ENCODE data around the gene POPDC2.
"Not testable (repeated sequence)": the region's sequence is repeated elsewhere in the genome, so short reads cannot be mapped to it uniquely, and the experiment has no call there.

The POPDC2 gene

DNA sequence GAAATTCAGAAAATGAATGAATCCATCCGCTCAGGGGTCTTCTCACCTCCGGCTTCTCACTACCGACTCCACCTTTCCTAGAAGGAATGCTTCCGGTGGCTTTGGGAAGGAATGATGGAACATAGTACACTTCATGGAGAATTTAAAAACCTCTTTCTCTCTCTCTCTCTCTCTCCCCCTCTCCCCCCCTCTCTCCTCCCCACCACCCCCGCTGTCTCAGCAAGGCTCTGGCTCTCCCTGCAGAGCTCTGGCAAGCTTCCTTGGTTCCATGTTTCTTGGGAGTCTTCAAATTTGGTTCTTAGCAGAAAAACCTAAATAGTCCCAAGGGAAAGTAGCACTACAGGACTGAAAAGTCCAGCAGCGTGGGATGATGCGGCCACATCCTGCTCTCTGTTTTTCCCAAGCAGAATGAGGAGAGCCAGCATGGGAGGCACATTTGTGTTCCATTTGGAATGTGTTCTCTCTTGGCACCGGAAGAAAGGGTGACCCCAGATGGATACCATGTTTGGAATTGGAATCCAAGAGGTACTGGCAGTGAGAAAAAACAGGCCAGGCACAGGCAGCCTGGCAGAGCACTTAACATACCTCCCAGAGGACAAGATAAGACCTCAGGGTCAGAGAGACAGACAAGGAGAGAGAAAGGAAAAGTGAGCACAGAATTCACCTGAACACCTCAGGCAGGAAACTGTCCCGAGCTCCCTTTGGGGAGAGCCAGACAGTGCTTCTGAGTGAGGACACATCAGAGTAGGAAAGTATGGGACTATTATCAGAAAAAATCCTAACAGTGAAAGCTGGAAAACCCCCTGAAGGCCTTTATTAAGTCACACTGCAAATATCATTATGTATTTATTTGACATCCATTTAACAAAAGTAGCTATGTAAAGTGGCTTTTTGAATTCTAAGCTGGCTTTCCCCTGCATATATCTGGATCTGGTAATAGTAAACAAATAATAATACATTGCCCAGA lies at the start of gene POPDC2:
POPDC2 (minus strand) TSS at position 116 of the 967 bp plus-strand sequence. CDS start 166 bp downstream, outside the sequence.
- no peak for DNase-seq (ENCODE audit: low read depth in 2 of 2)

DNA sequence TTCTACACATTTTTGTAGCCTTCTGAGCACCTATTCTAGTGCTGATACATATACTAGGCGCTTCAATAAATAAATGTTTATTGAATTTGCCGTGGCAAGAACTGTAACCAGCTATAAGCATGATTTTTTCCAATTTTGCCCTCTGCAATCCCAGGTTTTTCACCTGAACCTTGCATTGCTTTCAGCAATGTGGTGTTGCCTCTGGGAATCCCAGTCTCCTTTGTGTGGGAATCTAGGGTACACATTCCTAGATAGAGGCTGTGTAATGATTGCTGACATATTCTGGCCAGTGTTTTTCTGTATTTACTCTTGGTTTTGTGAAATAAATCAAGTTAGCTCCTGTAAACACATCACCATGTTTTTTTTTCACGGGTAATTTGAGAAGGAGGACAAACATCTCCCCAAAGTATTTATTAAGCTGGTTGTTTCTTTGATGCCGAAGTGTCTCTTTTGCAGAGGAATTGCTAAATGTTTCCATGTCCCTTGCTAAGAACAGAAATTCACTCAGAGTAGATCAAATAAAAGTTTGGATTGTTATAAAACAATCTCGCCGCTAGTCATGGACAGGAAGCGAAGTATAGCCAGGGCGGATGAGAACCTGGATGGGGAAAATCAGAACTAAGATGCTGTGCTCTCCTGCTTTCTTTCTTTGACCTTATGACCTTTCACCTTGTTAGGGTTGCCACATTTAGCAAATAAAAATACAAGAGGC lies 43.6 kb upstream of the POPDC2 start:
- DNase-seq (ENCODE audit: low read depth in 2 of 2), result no peak

DNA sequence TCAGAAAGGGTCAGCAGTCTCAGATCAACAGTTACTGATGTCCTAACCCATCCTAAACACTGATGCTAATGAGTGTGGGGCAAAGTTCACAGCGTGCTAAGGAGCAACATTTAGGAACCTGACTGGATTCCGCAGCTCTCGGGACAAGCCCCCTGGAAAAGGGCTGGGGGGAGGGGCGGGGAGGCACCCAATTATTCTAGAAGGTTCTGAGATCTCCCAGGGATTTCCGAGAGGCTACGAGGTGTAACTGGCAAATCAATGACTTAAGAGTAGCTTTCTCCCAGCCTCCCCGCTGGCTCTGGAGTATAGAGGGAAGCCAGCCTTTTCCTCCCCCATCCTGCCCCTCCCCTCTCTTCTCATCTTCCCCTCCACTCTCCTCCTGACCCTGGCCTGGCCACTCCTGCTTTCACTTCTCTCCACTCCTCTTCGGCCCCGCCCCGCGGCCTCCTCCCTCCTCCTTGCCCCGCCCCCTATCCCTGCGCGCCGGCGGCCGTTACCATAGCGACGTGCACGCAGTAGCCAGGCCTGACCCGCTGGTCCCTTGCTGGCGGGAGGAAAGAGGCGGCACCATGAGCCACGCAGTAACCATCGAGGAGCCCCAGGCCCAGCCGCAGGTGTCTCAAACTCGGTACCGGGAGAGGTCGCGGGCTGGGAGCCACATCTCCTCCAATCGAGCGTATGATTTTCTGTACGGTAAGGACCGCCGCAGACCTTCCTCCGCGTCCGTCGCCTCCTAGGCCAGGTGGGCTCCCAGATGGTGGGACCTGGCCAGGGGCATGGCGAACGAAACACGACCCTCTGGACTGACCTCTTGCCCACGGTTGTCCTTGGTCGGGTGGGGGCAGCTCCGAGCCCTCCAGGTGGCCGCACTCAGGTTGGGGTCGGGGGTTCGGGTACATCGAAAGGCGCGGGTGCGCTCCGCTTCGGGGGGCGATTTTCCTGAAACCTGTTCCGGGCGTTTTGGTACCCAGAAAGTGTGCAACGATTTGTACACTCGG lies 42.4 kb upstream of the POPDC2 start, which contains the start of gene CFAP91:
CFAP91 (plus strand) TSS at position 493 of the 998 bp plus-strand sequence; CDS start at position 570, 77 bp downstream.
- peak; percentile 77 to 78 for DNase-seq (ENCODE audit: low read depth in 2 of 2)

DNA sequence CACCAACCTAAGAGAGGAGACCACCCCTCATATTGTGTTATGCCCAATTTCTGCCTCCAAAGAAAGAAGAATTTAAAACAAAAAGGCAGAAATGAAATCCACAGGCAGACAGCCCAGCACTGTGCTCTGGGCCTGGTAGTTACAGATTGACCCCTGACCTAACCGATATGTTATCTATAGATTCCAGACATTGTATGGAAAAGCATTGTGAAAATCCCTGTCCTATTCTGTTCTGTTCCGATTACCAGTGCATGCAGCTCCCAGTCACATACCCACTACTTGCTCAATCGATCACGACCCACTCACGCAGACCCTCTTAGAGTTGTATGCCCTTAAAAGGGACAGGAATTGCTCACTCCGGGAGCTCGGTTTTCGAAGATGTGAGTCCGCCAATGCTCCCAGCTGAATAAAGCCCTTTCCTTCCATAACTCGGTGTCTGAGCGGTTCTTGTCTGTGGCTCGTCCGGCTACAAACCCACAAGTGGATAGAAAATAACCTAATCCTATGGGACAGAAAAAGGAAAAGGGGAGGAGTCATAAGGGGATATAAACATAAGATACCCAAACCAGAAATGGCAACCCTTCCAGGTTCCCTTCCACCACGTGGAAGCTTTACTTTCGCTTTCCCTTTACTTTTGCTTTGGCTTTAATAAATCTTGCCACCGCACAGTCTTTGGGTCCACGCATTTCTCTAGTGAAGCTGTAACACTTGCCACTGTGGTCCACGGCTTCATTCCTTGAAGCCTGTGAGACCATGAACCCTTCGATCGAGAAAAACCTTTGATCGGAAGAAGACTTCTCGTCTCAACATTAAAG lies 40.7 kb upstream of the POPDC2 start:
- DNase-seq (ENCODE audit: low read depth in 2 of 2), result no peak

DNA sequence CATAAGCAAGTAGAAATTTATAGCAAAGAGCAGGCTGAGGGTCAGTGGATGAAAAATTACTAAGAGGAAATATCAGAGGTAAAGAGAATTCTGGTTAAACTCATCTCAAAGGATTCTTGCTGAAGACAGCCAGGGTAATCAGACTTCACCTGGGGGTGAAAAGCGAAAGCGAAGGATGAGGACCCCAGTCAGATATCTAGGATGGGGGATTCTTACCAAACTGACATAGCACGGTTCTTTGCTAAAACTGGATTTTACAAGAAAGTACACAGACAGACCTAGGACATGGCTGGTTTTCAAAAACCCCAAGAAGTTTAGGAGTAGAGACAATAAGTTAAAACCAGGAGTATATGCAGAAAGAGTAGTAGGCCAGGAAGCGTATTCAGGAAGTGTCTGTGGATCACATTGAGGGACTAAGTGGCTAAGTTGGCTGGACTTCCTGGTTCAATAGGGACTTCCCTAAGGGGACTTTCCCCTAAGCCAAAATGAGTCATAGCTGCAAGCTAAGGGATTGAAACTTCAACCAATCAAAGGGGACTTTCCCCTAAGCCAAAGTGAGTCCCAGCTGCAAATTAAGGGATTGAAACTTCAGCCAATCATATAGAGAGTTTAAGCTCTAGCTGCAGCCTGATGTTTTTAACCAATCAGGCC lies 40.0 kb upstream of the POPDC2 start:
- DNase-seq (ENCODE audit: low read depth in 2 of 2), result no peak

GRCh38 chr3:119697394-119697793 lies 37.0 kb upstream of the POPDC2 start:
- DNase-seq (ENCODE audit: low read depth in 2 of 2), result no peak

DNA sequence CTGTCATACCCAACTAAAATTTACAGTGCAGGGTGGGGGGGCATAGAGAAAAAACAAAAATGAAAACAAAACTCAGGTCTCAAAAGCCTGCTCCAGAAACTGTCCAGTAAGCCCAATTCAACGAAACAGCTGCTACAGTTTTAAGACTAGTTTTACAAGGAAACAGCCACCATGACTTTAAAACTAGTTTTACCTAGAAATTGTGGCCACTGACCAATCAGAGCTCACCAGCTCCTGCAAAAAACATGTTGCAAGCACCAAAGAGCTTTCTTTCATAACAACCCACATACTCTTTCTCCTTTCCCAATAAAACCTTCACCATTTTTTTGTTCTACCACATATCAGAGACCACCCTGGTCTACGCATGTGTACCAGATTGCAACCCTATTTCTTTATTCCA lies 35.1 kb upstream of the POPDC2 start:
- no peak for DNase-seq (ENCODE audit: low read depth in 2 of 2)

GRCh38 chr3:119690043-119690656 lies 29.8 kb upstream of the POPDC2 start:
- no peak for DNase-seq (ENCODE audit: low read depth in 2 of 2)

DNA sequence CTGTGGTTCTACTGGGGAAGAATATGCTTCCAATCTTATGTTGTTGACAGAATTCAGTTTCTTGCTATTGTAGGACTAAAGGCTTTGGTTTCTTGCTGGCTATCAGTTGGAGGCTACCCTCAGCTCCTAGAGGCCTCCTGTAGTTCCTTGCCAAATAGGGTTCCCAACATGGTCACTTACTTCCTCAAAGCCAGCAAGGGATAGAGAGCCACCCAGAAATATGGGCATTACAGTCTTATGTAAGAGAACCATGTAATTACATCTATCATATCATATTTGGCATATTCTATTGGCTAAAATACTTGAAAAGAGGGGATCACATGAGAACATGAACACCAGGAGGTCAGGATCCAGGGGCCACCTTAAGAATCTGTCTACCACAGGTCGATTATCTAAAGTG lies 23.0 kb upstream of the POPDC2 start:
- DNase-seq (ENCODE audit: low read depth in 2 of 2), result no peak

- DNase-seq (ENCODE audit: low read depth in 2 of 2), result no peak
Measured at GRCh38 chr3:119681279-119681678, 20.9 kb upstream of the POPDC2 start.

GRCh38 chr3:119679874-119680273 lies 19.5 kb upstream of the POPDC2 start:
- no peak for DNase-seq (ENCODE audit: low read depth in 2 of 2)

GRCh38 chr3:119678209-119678608 lies 17.8 kb upstream of the POPDC2 start:
- not testable (repeated sequence) for DNase-seq (ENCODE audit: low read depth in 2 of 2)

- DNase-seq (ENCODE audit: low read depth in 2 of 2), result no peak
Measured at GRCh38 chr3:119677641-119677934, 17.2 kb upstream of the POPDC2 start.

- peak; percentile 90 to 93 for DNase-seq (ENCODE audit: low read depth in 2 of 2)
Measured at GRCh38 chr3:119676771-119677640, 16.6 kb upstream of the POPDC2 start, which contains the start of gene COX17. COX17 (minus strand) TSS chr3:119677406; CDS start chr3:119677310, 96 bp downstream.

DNA sequence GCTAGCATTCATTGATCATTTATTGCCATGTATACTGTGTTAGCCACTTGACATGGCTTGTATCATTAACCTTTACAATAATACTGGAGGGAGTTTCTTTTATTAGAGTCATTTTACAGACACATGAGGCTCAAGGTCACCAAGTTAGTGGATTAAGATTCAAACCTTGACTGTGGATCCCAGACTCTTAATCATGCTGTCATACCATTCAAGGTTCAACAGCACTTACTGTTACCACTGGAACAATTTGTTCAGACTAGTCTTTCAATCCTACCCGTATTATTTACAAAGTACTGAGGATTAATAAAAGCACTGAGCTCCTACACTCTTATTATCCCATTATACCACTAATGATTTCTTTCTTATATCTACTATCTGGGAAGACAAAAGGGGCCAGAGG lies 15.6 kb upstream of the POPDC2 start:
- DNase-seq (ENCODE audit: low read depth in 2 of 2), result no peak

DNA sequence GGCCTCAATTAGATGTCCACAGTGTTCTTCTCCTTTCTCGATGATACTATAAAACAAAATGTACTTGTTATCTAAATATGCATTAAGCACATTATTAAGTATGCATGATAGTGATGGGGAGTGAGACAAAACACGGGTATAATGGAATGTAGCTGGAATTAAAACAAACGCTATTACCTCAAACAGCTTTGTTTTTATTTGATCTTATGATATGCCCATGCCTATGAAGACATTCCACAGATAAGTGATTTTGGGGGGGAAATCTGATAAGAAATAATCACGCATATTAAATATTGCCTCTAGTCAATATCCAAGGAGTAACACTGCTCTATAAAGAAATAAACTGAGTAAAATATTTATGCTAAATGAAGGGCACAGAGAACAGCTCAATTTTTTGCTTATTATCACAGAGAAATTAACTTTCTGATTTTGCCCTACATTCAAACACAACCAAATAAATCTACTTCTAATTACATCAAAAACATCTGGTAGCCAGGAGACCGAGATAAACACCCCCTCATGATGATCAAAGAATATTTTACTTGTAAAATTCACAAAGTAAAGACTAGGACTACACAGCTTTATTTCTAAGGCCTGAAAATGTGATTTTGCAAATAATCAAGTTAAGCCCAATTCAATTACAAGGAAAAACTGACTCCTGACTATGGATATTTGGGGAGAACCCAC lies 14.9 kb upstream of the POPDC2 start:
- no peak for DNase-seq (ENCODE audit: low read depth in 2 of 2)

- no peak for DNase-seq (ENCODE audit: low read depth in 2 of 2)
Measured at GRCh38 chr3:119673875-119674274, 13.5 kb upstream of the POPDC2 start.

GRCh38 chr3:119672776-119673175 lies 12.4 kb upstream of the POPDC2 start:
- no peak for DNase-seq (ENCODE audit: low read depth in 2 of 2)
